SJSA1 (cell line): ENCODE results near the gene ICOSLG. TPM values are rescaled to one million over a fixed set of nuclear protein-coding genes. Genes with fewer than 3 reads are reported as not detected.
"Not testable (repeated sequence)": the region's sequence is repeated elsewhere in the genome, so short reads cannot be mapped to it uniquely, and the experiment has no call there.

ENCODE experiments used
- DNase-seq, 2 experiments: peaks; one replicate each; pipeline ENCODE4 v3.0.0-alpha.2; 2015 to 2020; ENCODE audit warnings: low spot score in 2 of 2, low read depth in 1 of 2
- H3K27ac ChIP-seq: fragments of 250-450 bp; sonication (Bioruptor Pico); 2 replicates; pipeline ENCODE4 v1.5.1; 2020; ENCODE audit warnings: mild to moderate bottlenecking, moderate library complexity
- H3K27me3 ChIP-seq: fragments of 250-450 bp; sonication (Bioruptor Pico); replicated peaks from 2 replicates; pipeline ENCODE4 v1.5.1; 2020; ENCODE audit warnings: mild to moderate bottlenecking, moderate library complexity
- H3K36me3 ChIP-seq: fragments of 250-450 bp; sonication (Bioruptor Pico); 2 replicates; pipeline ENCODE4 v1.5.1; 2020; ENCODE audit warnings: mild to moderate bottlenecking
- H3K4me1 ChIP-seq: fragments of 250-450 bp; sonication (Bioruptor Pico); replicated peaks from 2 replicates; pipeline ENCODE4 v1.6.1; 2021; ENCODE audit warnings: mild to moderate bottlenecking
- H3K4me3 ChIP-seq: fragments of 250-450 bp; sonication (Bioruptor Pico); 2 replicates; pipeline ENCODE4 v1.5.1; 2020; ENCODE audit warnings: mild to moderate bottlenecking
- H3K9me3 ChIP-seq: fragments of 250-450 bp; sonication (Bioruptor Pico); replicated peaks from 2 replicates; pipeline ENCODE4 v1.5.1; 2020; ENCODE audit warnings: mild to moderate bottlenecking
- total RNA-seq: library from RNA; depleted of rRNA; stranded (reverse); fragments of >200 nt; shearing (Covaris generic); gene quantifications from 2 replicates; pipeline ENCODE4 v1.2.3, GENCODE V29; 2014

ICOSLG gene
- total RNA-seq, 1 experiment from 2014 or later = 0.26 TPM

DNA sequence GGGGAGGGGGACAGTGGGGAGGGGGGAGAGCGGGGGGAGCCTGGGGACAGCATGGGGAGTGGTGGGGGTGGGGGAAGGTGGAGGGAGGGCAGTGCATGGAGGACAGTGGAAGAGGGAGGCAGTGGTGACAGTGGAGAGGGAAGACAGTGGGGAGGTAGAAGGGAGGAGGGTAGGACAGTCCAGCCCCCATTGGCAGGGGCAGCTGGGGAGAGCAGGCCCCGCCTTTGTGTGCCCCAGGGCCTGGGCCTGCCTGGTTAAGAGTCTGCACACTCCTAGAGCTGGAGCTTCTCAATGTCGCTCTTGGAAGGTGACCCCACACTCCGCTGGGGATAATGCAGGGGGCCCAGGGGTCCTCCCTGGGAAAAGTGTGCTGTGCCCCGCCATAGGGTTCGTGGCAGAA lies 15.1 kb downstream of the ICOSLG start:
- H3K36me3 ChIP-seq, H3K9me3 ChIP-seq, H3K4me1 ChIP-seq, H3K27ac ChIP-seq, DNase-seq, H3K4me3 ChIP-seq, H3K27me3 ChIP-seq: not testable (repeated sequence)

DNA sequence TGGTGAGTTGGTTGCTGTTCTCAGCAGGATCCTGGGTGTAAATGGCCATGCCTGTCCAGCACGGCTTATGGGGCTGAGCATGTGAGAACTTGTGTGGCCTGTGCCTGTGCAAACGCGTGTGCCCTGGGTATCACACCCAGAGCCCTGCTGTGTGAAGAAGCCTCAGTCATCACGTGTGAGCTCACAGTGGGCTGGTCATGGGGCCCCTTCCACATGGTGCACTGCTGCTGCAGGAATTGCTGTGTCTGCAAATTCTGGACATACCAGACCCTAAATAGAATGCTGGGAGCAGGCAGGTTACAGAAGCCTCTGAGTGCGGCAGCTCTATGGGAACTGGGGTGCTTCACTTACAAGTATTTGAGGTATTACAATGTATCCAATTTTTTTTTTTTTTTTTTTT lies 17.4 kb downstream of the ICOSLG start:
- H3K27me3 ChIP-seq, H3K9me3 ChIP-seq, DNase-seq, H3K27ac ChIP-seq, H3K4me3 ChIP-seq, H3K4me1 ChIP-seq, H3K36me3 ChIP-seq: not testable (repeated sequence)

DNA sequence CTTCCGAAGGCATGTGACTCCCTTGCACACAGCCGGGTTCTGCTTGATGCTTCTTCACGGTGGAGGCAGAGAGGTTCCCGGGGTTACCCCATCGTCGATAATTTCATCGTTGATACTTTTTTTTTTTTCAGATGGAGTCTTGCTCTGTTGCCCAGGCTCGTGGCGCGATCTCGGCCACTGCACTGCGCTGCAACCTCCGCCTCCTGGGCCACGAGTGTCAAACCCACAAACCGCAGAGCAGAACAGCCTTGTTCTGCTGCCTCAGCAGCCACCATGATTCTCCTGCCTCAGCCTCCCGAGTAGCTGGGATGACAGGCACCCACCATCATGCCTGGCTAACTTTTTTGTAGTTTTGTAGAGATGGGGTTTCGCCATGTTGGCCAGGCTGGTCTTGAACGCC lies 20.1 kb downstream of the ICOSLG start:
- not testable (repeated sequence) for DNase-seq, H3K27ac ChIP-seq, H3K9me3 ChIP-seq, H3K4me3 ChIP-seq, H3K27me3 ChIP-seq, H3K36me3 ChIP-seq, H3K4me1 ChIP-seq

DNA sequence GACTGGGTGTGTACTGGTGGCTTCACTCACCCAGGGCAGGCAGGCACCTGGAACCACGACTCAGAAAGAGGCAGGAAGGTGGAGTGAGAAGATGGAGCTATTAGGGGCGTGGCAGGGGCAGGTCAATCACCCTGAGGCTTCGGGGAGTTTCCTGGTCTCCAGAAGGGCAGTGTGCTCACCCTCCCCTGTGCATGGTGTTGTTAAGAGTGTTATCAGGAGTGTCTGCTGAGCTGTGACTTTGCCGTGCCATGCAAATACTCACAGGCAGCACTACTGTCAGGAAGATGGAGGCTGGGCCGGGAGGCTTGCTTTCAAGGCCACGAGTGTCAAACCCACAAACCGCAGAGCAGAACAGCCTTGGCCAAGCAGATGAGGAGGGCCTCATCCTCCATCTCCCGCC lies 22.3 kb downstream of the ICOSLG start:
- DNase-seq, H3K36me3 ChIP-seq, H3K4me1 ChIP-seq, H3K4me3 ChIP-seq, H3K27ac ChIP-seq, H3K9me3 ChIP-seq, H3K27me3 ChIP-seq: not testable (repeated sequence)

DNA sequence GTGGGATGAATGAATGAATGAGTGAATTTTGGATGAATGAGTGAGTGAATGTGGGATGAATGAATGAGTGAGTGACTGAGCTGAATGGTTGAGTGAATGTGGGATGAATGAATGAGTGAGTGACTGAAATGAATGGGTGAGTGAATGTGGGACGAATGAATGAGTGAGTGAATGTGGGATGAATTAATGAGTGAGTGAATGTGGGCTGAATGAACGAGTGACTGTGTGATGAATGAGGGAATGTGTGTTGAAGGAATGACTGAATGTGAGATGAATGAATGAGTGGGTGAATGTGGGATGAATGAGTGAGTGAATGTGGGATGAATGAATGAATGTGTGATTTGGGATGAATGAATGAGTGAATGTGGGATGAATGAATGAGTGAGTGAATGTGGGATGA lies 28.8 kb downstream of the ICOSLG start:
- not testable (repeated sequence) for H3K4me1 ChIP-seq, H3K4me3 ChIP-seq, H3K27me3 ChIP-seq, DNase-seq, H3K36me3 ChIP-seq, H3K27ac ChIP-seq, H3K9me3 ChIP-seq

DNA sequence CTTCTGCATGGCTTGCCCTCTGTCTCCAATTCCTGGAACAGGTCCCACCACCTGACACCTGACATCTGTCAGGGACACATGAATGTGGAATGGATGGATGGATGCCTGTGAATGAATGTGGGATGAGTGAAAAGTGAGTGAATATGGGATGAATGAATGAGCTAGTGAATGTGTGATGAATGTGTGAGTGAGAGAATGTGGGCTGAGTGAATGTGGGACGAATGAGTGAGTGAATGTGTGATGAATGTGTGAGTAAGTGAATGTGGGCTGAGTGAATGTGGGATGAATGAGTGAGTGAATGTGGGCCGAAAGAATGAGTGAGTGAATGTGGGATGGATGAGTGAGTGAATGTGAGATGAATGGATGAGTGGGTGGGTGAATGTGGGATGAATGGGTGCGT lies 29.2 kb downstream of the ICOSLG start:
- not testable (repeated sequence) for H3K27me3 ChIP-seq, DNase-seq, H3K9me3 ChIP-seq, H3K4me1 ChIP-seq, H3K36me3 ChIP-seq, H3K27ac ChIP-seq, H3K4me3 ChIP-seq

DNA sequence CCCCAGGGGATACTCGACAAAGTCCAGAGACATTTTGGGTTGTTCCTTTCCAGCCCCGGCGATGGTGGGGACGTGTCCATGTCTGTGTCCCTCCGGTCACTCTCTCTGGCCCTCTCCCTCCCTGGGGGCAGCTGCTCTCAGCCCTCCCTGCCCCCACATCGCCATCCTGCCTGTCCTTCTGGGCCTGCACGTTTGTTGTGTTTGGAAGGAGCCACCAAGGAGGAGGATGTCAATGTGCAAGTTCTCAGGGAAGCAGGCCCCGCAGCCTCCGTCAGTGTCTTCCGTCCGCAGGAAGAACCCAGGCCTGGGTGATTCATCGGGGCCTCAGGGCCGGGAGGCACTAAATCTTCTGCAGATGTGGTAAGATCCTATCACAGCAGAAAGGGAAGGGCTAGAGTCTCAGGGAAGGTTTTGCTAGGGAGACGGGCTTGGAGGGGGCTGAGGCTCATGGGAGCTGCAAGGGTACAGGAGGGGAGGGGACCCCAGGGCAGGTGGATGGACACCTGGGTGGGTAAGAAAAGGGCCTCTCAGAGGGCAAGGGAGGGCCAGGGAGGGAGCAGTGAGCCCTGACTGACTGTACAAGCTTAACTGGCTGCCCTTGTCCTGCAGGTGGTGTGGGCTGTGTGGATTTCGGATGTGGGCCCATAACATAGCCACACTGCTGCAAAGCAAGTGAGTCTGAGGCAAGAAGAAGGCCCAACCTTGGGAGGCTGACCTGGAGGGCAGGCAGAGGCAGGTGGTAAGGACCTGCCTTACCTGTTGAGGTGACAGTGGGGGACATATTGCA lies 32.7 kb downstream of the ICOSLG start:
- not testable (repeated sequence) for H3K9me3 ChIP-seq, H3K27ac ChIP-seq, H3K36me3 ChIP-seq, H3K4me3 ChIP-seq, H3K4me1 ChIP-seq, H3K27me3 ChIP-seq
- peak; percentile 9 to 50 for DNase-seq

DNA sequence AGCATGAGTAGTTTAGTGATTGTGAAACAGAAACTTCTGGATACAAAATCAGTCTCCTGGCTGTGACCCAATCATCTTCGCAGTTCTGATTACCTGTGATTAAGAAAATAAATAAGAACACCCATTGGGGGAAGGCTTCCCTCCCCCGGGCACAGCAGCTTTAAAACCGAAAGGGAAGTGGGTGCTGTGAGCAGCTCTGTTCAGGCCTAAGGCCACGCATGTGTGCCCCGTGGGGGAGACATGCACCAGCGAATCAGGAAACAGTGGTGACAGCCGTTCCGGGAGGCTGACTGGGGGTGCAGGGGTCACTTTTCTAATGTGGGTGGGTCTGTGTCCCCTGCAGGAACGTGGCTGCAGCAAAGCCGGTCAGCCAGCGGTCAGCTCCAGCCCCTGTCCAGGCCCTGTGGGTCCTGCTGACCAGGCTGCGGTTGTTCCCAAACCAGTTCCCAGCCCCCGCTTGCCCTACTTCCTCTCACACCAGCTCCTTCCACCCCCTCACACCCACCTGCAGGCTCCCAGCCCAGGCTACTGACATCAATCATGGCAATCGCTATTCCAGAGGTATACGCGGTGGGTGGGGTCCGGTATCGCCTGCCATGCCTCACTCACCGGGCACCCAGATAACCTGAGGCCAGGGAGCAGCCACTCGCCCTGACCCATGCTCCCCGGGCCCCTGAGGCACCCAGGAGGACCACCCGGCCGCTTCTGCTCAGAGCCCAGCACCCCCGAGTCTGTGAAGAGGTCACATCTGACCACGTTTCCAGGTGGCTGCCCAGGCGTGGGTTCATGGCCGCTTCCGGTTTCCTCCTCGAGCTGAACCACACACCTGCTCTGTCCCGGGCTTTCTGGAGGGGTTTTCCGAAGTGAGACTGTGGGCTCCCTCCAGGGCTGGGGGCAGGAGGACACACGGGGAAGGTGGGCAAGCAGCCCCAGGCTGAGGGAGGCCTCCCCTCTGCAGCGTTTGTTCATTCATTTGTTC lies 33.8 kb downstream of the ICOSLG start:
- not testable (repeated sequence) for H3K36me3 ChIP-seq, H3K27me3 ChIP-seq, H3K4me1 ChIP-seq, DNase-seq, H3K9me3 ChIP-seq, H3K27ac ChIP-seq, H3K4me3 ChIP-seq

DNA sequence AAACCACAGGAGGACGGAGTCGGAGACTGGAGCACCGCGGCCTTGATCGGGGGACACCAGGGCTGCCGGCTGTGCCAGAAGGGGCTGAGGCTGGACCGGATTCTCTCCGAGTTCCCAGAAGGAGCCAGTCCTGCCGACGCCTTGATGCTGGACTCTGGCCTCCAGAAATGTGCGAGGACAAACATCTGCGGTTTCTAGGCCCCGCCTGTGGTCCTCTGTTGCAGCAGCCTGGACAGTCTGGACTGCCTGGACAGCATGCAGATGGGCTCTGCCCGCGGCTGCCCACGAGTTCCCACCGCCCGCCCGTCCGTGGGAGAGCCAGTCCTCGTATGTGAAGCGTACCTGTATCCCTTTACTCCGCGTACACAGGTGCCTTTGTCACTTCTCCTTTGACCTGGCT lies 34.6 kb downstream of the ICOSLG start:
- H3K9me3 ChIP-seq, H3K27me3 ChIP-seq, DNase-seq, H3K27ac ChIP-seq, H3K4me3 ChIP-seq, H3K4me1 ChIP-seq, H3K36me3 ChIP-seq: not testable (repeated sequence)

DNA sequence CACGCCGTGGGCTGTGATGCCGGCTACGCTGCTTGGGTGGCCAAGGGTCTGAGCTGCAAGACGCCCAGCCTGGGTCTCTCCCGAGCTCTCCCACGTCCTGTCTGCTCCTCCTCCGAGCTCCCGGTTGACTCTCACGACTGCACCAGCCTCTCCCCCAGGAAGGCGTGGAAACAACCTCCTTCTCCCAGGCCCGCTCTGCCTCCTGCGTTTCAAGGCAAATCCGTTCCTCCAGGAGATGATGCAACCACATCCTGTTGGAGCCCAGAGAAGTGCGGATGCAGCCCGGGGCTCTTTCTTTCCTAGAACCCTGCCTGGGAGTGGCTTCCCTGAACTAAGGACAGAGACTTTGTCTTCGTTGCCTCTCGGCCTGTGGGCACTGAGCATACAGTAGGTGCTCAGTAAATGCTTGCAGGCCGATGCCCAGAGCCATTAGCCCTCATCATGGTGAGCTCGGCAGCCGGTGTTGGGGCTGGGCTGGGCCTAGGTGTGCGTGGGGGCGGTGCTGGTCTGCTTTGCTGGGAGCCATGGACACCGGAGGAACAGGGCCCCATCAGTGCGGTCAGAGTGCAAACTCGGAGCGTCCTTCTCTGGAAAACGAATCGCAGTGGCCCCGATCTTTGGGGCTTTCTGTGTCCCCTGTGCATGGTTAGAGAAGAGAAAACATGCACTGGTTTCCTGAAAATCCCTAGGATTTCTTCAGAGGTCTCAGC lies 38.0 kb downstream of the ICOSLG start:
- H3K4me1 ChIP-seq, DNase-seq, H3K27me3 ChIP-seq, H3K4me3 ChIP-seq, H3K27ac ChIP-seq, H3K36me3 ChIP-seq, H3K9me3 ChIP-seq: not testable (repeated sequence)

DNA sequence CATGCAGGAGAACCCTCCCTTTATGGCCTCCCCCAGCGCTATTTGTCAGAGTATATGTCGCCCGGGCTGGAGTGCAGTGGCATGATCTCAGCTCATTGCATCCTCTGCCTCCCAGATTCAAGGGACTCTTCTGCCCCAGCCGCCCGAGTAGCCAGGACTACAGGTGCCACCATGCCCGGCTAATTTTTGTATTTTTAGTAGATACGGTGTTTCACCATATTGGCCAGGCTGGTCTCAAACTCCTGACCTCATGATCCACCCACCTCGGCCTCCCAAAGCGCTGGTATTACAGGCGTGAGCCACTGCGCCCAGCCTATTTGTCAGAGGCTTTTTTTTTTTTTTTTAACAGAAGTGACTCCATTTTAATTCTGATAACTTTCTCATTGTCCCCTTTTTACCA lies 40.7 kb downstream of the ICOSLG start:
- H3K27ac ChIP-seq, H3K9me3 ChIP-seq, H3K4me3 ChIP-seq, H3K36me3 ChIP-seq, H3K27me3 ChIP-seq, H3K4me1 ChIP-seq: not testable (repeated sequence)
- peak in 1 of 2 experiments; percentile 30 for DNase-seq

DNA sequence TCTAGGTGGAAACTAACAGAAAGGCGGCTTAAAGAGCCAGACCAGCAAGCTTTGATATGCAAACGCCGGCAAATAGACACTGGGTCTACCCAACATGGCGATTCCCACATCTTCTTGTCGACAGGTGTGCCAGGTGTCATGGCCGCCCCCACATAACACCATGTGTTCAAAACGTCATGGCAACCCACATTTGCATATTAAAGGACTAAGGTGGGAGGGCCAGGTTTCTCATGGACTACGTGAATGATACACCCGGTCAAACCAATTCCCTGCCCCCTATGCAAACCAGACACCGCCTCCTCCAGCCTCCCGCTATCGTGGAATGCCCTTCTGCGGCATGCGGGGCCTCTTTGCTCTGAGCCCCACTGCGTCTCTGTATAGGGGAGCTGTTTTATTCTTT lies 41.3 kb downstream of the ICOSLG start:
- no peaks in the 10 kb centered on the region for H3K36me3 ChIP-seq
- no peak overlapping the region for H3K27ac ChIP-seq
- no peaks in the 10 kb centered on the region for H3K27me3 ChIP-seq
- H3K9me3 ChIP-seq = no peaks in the 10 kb centered on the region
- H3K4me3 ChIP-seq = no peak overlapping the region
- no peaks in the 10 kb centered on the region for H3K4me1 ChIP-seq
- peak in 1 of 2 experiments; percentile 25 for DNase-seq

DNA sequence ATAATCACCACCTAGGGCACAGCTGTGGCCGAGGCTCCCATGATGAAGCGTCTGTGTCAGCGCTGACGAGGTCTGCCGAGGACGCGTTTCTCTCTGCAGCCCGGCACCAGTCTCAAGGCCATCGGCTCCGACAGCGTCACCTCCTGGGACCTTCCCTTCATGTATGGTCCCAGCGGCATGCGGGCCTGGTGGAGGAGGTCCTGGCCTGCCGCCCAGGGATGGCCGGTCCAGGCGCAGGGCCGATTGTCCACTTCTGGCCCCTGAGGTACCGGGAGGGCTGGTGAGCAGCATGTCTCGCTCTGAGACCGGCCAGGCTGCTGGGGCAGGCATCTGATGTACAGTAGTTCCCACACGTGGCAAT lies 43.6 kb downstream of the ICOSLG start:
- not testable (repeated sequence) for H3K36me3 ChIP-seq, H3K27ac ChIP-seq

More for the DNA sequence above, 43.6 kb downstream of the ICOSLG start:
- not testable (repeated sequence) for H3K9me3 ChIP-seq, DNase-seq, H3K27me3 ChIP-seq, H3K4me3 ChIP-seq, H3K4me1 ChIP-seq
